Activated T-cell treated with anti-CD3 and anti-CD28 coated beads for 24 hours (primary cell): ENCODE data around the gene ADH1B.
"Not testable (repeated sequence)": the region's sequence is repeated elsewhere in the genome, so short reads cannot be mapped to it uniquely, and the experiment has no call there.

ENCODE experiments used
- DNase-seq: peaks from one replicate; pipeline ENCODE4 v3.0.0-alpha.2; 2020; ENCODE audit warnings: low read depth

The ADH1B gene

GRCh38 chr4:99324361-99324760 is 3.2 kb upstream of the ADH1B start:
- DNase-seq = no peak

GRCh38 chr4:99323756-99324155 is 2.6 kb upstream of the ADH1B start:
- DNase-seq = no peak

- not testable (repeated sequence) for DNase-seq
Observed at GRCh38 chr4:99317811-99318210, 3.4 kb downstream of the ADH1B start.

- no peak for DNase-seq
Observed at GRCh38 chr4:99317354-99317753, 3.8 kb downstream of the ADH1B start.

GRCh38 chr4:99315839-99316238 is 5.4 kb downstream of the ADH1B start:
- no peak for DNase-seq

GRCh38 chr4:99314211-99314610 is 7.0 kb downstream of the ADH1B start:
- DNase-seq = no peak

- DNase-seq = no peak
Observed at GRCh38 chr4:99310389-99310788, 10.8 kb downstream of the ADH1B start.

GRCh38 chr4:99305638-99306400 is 15.4 kb downstream of the ADH1B start:
- DNase-seq = no peak

GRCh38 chr4:99301376-99302164 is 19.6 kb downstream of the ADH1B start:
- no peak for DNase-seq

GRCh38 chr4:99300934-99301333 is 20.3 kb downstream of the ADH1B start:
- DNase-seq = no peak

GRCh38 chr4:99293357-99293756 is 27.8 kb downstream of the ADH1B start:
- no peak for DNase-seq

GRCh38 chr4:99290848-99291786 is 30.1 kb downstream of the ADH1B start, which contains the start of gene ADH1A:
Gene ADH1A (minus strand): TSS chr4:99290985. CDS start chr4:99290914, 71 bp downstream.
- no peak for DNase-seq

GRCh38 chr4:99285387-99285786 is 35.8 kb downstream of the ADH1B start:
- DNase-seq = no peak

- no peak for DNase-seq
Observed at GRCh38 chr4:99282731-99283130, 38.5 kb downstream of the ADH1B start.

- no peak for DNase-seq
Observed at GRCh38 chr4:99281261-99281660, 39.9 kb downstream of the ADH1B start.

- DNase-seq = no peak
Observed at GRCh38 chr4:99276417-99276816, 44.8 kb downstream of the ADH1B start.

- no peak for DNase-seq
Observed at GRCh38 chr4:99275885-99276284, 45.3 kb downstream of the ADH1B start.

GRCh38 chr4:99275050-99275449 is 46.2 kb downstream of the ADH1B start:
- DNase-seq = no peak

GRCh38 chr4:99273704-99274103 is 47.5 kb downstream of the ADH1B start:
- no peak for DNase-seq

- DNase-seq = no peak
Observed at GRCh38 chr4:99264927-99265326, 56.3 kb downstream of the ADH1B start.
